Cardiac muscle cell (in vitro differentiated cells and primary cell): ENCODE data around the gene DHH. TPM values are rescaled to one million over a fixed set of nuclear protein-coding genes. Genes with fewer than 3 reads are reported as not detected.
A peak's percentile ranks its signal among the peaks of the same experiment; 100 is the strongest.

ENCODE experiments used
- DNase-seq, 2 donors: peaks; one replicate each; pipeline versions ENCODE4 v3.0.0 to v3.0.0-alpha.2; 2010 to 2017; ENCODE audit warnings: low read depth in 1 of 2, low spot score in 1 of 2
- H3K27ac ChIP-seq: fragments of 200-600 bp; sonication (generic); 2 replicates; pipeline ENCODE4 v1.5.1; 2016
- H3K27me3 ChIP-seq: fragments of 200-600 bp; sonication (generic); 2 replicates; pipeline ENCODE4 v1.6.0; 2016; ENCODE audit warnings: control low read depth
- H3K36me3 ChIP-seq: fragments of 200-600 bp; sonication (generic); 2 replicates; pipeline ENCODE4 v1.5.1; 2016; ENCODE audit warnings: control low read depth
- H3K4me1 ChIP-seq: fragments of 200-600 bp; sonication (generic); 2 replicates; pipeline ENCODE4 v1.8.1; 2017; ENCODE audit warnings: low read depth, mild to moderate bottlenecking, mixed run types
- H3K4me3 ChIP-seq: fragments of 200-600 bp; sonication (generic); 2 replicates; pipeline ENCODE4 v1.5.1; 2016; ENCODE audit warnings: mild to moderate bottlenecking
- H3K9me3 ChIP-seq: fragments of 200-600 bp; sonication (generic); 2 replicates; pipeline ENCODE4 v1.5.1; 2017; ENCODE audit warnings: low read depth, mild to moderate bottlenecking, control low read depth
- polyA plus RNA-seq: library from polyadenylated mRNA; unstranded; fragments of >200 nt; fragmentation: Nextera tagmentation; extraction: Ambion mirVana; gene quantifications from 2 replicates; pipeline ENCODE4 v1.2.1, GENCODE V29; 2016
- total RNA-seq: library from RNA; depleted of rRNA; stranded (reverse); fragments of >200 nt; gene quantifications from 2 replicates; pipeline ENCODE4 v1.2.3, GENCODE V29; 2016
- TF ChIP-seq, protein P1 (sequence below): IDR thresholded peaks from 2 replicates; pipeline ENCODE4 v1.5.1; 2012; ENCODE audit warnings: low read depth, mild to moderate bottlenecking, low read length

The DHH gene
- total and polyA plus RNA-seq, 2 experiments from 2014 or later = 0.36 TPM; not detected in 1

GRCh38 chr12:49052451-49053208, 42.0 kb downstream of the DHH start:
- TF ChIP-seq, protein P1, sequence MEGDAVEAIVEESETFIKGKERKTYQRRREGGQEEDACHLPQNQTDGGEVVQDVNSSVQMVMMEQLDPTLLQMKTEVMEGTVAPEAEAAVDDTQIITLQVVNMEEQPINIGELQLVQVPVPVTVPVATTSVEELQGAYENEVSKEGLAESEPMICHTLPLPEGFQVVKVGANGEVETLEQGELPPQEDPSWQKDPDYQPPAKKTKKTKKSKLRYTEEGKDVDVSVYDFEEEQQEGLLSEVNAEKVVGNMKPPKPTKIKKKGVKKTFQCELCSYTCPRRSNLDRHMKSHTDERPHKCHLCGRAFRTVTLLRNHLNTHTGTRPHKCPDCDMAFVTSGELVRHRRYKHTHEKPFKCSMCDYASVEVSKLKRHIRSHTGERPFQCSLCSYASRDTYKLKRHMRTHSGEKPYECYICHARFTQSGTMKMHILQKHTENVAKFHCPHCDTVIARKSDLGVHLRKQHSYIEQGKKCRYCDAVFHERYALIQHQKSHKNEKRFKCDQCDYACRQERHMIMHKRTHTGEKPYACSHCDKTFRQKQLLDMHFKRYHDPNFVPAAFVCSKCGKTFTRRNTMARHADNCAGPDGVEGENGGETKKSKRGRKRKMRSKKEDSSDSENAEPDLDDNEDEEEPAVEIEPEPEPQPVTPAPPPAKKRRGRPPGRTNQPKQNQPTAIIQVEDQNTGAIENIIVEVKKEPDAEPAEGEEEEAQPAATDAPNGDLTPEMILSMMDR = no peak
- no peak overlapping the region for H3K27ac ChIP-seq
- H3K27me3 ChIP-seq = no peaks in the 10 kb centered on the region
- no peak overlapping the region for H3K4me3 ChIP-seq
- peaks cover 61% of the 10 kb centered on the region for H3K36me3 ChIP-seq
- H3K4me1 ChIP-seq = peaks cover 19% of the 10 kb centered on the region
- H3K9me3 ChIP-seq = no peaks in the 10 kb centered on the region
- no peak for DNase-seq

DNA sequence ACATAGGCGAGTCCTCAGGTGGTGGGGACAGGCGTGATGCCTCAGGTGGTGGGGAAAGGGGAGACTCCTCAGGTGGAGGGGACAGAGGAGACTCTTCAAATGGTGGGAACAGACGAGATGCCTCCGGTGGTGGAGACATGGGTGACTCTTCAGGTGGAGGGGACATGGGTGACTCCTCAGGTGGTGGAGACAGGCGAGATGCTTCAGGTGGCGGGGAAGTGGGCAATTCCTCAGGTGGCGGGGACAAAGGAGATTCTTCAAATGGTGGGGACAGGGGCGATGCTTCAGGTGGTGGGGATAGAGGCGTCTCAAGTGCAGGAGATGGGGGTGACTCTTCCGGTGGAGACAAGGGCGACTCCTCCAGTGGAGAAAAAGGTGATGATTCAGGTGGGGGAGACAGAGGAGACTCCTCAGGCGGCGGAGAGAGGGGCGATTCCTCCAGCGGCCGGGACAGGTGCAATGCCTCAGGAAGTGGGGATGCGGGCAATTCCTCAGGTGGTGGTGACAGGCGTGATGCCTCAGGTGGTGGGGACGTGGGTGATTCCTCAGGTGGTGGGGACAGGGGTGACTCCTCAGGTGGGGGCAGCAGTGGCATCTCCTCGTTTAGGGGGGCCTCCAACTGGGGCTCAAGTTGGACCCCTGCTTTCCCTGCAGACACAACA, 42.7 kb downstream of the DHH start:
- Histone ChIP-seq H3K9me3 (no peaks in the 10 kb centered on the region), H3K4me1 (peaks cover 11% of the 10 kb centered on the region), H3K4me3 (no peak overlapping the region), H3K27me3 (no peaks in the 10 kb centered on the region), H3K36me3 (peaks cover 65% of the 10 kb centered on the region), H3K27ac (no peak overlapping the region)
- TF ChIP-seq, protein P1 = no peak
- no peak for DNase-seq

- TF ChIP-seq, protein P1 = no peak
- DNase-seq = no peak
- no peaks in the 10 kb centered on the region for H3K27me3 ChIP-seq
- H3K36me3 ChIP-seq = peaks cover 70% of the 10 kb centered on the region
- H3K9me3 ChIP-seq = no peaks in the 10 kb centered on the region
- H3K27ac ChIP-seq = no peak overlapping the region
- H3K4me1 ChIP-seq = peaks cover 8% of the 10 kb centered on the region
- H3K4me3 ChIP-seq = no peak overlapping the region
These were observed 43.2 kb downstream of the DHH start for GRCh38 chr12:49051373-49051764.

DNA sequence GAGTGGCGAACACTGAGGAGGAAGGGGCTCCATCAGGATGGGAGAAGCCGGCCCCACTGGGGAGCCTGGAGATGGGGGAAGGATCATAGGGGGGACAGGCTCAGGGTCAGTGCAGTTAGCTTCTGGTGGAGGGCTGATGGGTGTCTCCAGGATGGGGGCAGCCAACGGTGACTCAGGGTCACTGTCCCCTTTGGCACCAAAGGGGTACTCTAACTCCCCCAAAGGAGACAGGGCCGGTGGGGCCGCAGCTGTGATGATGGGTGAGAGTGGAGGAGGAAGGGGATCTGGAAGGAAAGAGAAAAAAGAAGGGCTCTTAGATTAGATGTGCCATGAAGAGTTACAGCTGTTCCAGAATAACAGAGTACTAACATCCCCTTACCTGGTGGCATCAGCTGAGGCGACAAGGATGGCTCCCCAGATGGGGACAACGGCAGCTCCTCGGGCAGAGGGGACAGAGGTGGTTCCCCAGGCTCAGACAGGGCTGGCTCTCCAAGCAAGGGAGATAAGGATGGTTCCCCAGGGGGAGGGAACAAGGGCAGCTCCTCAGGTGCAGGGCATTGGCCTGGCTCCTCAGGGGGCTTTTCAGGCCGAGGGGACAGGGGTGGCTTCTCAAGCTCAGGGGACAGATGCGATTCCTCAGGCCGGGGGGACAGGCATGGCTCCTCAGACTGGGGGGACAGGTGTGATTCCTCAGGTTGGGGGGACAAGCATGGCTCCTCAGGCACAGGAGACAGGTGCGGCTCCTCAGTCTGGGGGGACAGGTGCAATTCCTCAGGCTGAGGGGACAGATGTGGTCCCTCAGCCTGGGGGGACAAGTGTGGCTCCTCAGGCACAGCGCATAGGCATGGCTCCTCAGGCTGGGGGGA, 43.9 kb downstream of the DHH start:
- H3K4me1 ChIP-seq = peaks cover 3% of the 10 kb centered on the region
- no peaks in the 10 kb centered on the region for H3K9me3 ChIP-seq
- peaks cover 77% of the 10 kb centered on the region for H3K36me3 ChIP-seq
- DNase-seq = no peak
- no peak overlapping the region for H3K27ac ChIP-seq
- no peak overlapping the region for H3K4me3 ChIP-seq
- no peaks in the 10 kb centered on the region for H3K27me3 ChIP-seq
- TF ChIP-seq, protein P1 = no peak

DNA sequence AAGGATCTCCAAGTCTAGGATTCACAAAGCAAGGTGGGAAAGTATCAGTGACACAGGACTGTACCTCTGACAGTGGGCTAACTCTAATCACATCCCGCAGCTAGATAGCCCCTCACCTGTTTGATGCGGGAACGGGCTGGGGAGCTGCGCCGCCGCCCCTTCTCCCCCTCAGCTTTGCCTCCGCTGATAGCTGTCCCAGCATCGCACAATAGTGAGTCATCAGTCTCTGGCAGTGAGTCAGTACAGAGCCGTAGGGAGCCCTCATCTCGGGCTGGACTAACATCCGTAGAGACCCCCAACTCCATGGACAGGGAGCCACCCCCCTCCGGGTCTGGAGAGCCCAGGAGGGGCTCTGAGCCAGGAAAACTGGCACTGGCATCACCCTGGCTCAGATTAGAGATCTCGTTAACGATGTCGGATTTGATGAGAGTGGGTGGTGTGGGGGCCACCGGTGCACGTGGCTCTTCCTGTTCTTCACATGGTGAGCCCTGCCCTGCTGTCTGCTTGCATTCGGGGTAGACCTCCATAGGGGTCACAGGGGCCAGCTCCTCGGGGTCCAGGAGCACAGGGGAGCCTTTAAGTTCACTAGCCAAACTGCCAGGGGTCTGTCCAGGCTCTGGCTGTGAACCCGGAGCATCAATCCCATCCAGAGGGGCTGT, 44.9 kb downstream of the DHH start:
- no peaks in the 10 kb centered on the region for H3K4me1 ChIP-seq
- no peak overlapping the region for H3K4me3 ChIP-seq
- TF ChIP-seq, protein P1 = no peak
- no peaks in the 10 kb centered on the region for H3K9me3 ChIP-seq
- DNase-seq = peak in 1 of 2 donors; percentile 71
- H3K27me3 ChIP-seq = no peaks in the 10 kb centered on the region
- peaks cover 76% of the 10 kb centered on the region for H3K36me3 ChIP-seq
- H3K27ac ChIP-seq = no peak overlapping the region
